ENCODE results near the gene TOM1L1.
"Not testable (repeated sequence)": the region's sequence is repeated elsewhere in the genome, so short reads cannot be mapped to it uniquely, and the experiment has no call there.

The TOM1L1 gene

GRCh38 chr17:54900457-54901229, at the start of gene TOM1L1:
Gene TOM1L1 (plus strand): TSS chr17:54900852. CDS start chr17:54900866, 14 bp downstream.
- no peak for DNase-seq (ENCODE audit: low read depth, low spot score)

- no peak for DNase-seq (ENCODE audit: low read depth, low spot score)
Measured at GRCh38 chr17:54859187-54859586, 41.5 kb upstream of the TOM1L1 start.

GRCh38 chr17:54860617-54861470, 39.8 kb upstream of the TOM1L1 start:
- no peak for DNase-seq (ENCODE audit: low read depth, low spot score)

GRCh38 chr17:54861471-54861983, 39.1 kb upstream of the TOM1L1 start:
- DNase-seq (ENCODE audit: low read depth, low spot score) = no peak

- DNase-seq (ENCODE audit: low read depth, low spot score) = no peak
Measured at GRCh38 chr17:54863176-54863575, 37.5 kb upstream of the TOM1L1 start.

- no peak for DNase-seq (ENCODE audit: low read depth, low spot score)
Measured at GRCh38 chr17:54864070-54864469, 36.6 kb upstream of the TOM1L1 start.

GRCh38 chr17:54864636-54865356, 35.9 kb upstream of the TOM1L1 start:
- no peak for DNase-seq (ENCODE audit: low read depth, low spot score)

GRCh38 chr17:54867634-54868033, 33.0 kb upstream of the TOM1L1 start:
- DNase-seq (ENCODE audit: low read depth, low spot score) = no peak

GRCh38 chr17:54870671-54871175, 29.9 kb upstream of the TOM1L1 start:
- no peak for DNase-seq (ENCODE audit: low read depth, low spot score)

GRCh38 chr17:54875906-54876305, 24.7 kb upstream of the TOM1L1 start:
- DNase-seq (ENCODE audit: low read depth, low spot score) = not testable (repeated sequence)

- DNase-seq (ENCODE audit: low read depth, low spot score) = no peak
Measured at GRCh38 chr17:54876656-54877195, 23.9 kb upstream of the TOM1L1 start.

GRCh38 chr17:54881255-54881972, 19.2 kb upstream of the TOM1L1 start:
- DNase-seq (ENCODE audit: low read depth, low spot score) = no peak

GRCh38 chr17:54882371-54882770, 18.3 kb upstream of the TOM1L1 start:
- DNase-seq (ENCODE audit: low read depth, low spot score) = no peak

GRCh38 chr17:54882950-54883349, 17.7 kb upstream of the TOM1L1 start:
- no peak for DNase-seq (ENCODE audit: low read depth, low spot score)

GRCh38 chr17:54883939-54884338, 16.7 kb upstream of the TOM1L1 start:
- no peak for DNase-seq (ENCODE audit: low read depth, low spot score)

GRCh38 chr17:54887787-54888186, 12.9 kb upstream of the TOM1L1 start:
- DNase-seq (ENCODE audit: low read depth, low spot score) = no peak

GRCh38 chr17:54888254-54888653, 12.4 kb upstream of the TOM1L1 start:
- DNase-seq (ENCODE audit: low read depth, low spot score) = no peak

- DNase-seq (ENCODE audit: low read depth, low spot score) = no peak
Measured at GRCh38 chr17:54888981-54889380, 11.7 kb upstream of the TOM1L1 start.

- peak; percentile 40 for DNase-seq (ENCODE audit: low read depth, low spot score)
Measured at GRCh38 chr17:54891176-54891821, 9.4 kb upstream of the TOM1L1 start.

GRCh38 chr17:54892360-54892759, 8.3 kb upstream of the TOM1L1 start:
- DNase-seq (ENCODE audit: low read depth, low spot score) = no peak
